Breast epithelium (tissue), 4 donors: ENCODE measurements around the gene ANKRD63. TPM values are rescaled to one million over a fixed set of nuclear protein-coding genes. Genes with fewer than 3 reads are reported as not detected.

Source experiments
- DNase-seq, 2 donors: peaks; one replicate each; pipeline ENCODE4 v3.0.0-alpha.2; 2019; ENCODE audit warnings: low spot score in 2 of 2
- H3K27ac ChIP-seq, 2 donors: fragments of 200-600 bp; sonication (generic) in 1 of 2; one replicate each; pipeline ENCODE4 v1.5.1; 2016 to 2019; ENCODE audit warnings: mild to moderate bottlenecking in 1 of 2
- H3K27me3 ChIP-seq, 2 donors: fragments of 200-600 bp; sonication (generic) in 1 of 2; one replicate each; pipeline versions ENCODE4 v1.5.1 to v1.6.0; 2017 to 2019; ENCODE audit warnings: control low read depth in 1 of 2, mild to moderate bottlenecking in 1 of 2
- H3K36me3 ChIP-seq: fragments of 200-600 bp; one replicate; pipeline ENCODE4 v1.5.1; 2019
- H3K4me1 ChIP-seq, 2 donors: fragments of 200-600 bp; sonication (generic); one replicate each; pipeline ENCODE4 v1.5.1; 2016 to 2019; ENCODE audit warnings: control low read depth in 1 of 2
- H3K4me3 ChIP-seq, 3 donors: fragments of 200-600 bp; sonication (generic); 1 replicate in 2 of 3; 2 replicates in 1 of 3; pipeline ENCODE4 v1.5.1; 2016 to 2019; ENCODE audit warnings: mild to moderate bottlenecking in 3 of 3, moderate library complexity in 2 of 3
- H3K9me3 ChIP-seq, 2 donors: fragments of 200-600 bp; sonication (generic) in 1 of 2; one replicate each; pipeline ENCODE4 v1.5.1; 2016 to 2019; ENCODE audit warnings: control low read depth in 1 of 2
- POLR2A ChIP-seq: fragments of 450-650 bp; IDR thresholded peaks from one replicate; pipeline ENCODE4 v1.6.1; 2016; ENCODE audit warnings: antibody characterized with exemption, mild to moderate bottlenecking, moderate library complexity
- POLR2AphosphoS5 ChIP-seq, 3 donors: sonication (generic); formaldehyde crosslinking; IDR thresholded peaks; one replicate each; pipeline ENCODE4 v1.6.1; 2017; ENCODE audit warnings: antibody characterized with exemption in 3 of 3
- intact Hi-C: fragments of 100-400 bp; cut with DNase I; formaldehyde crosslinking; loops from one replicate; pipeline ENCODE4 v1.15.1; 2023; ENCODE audit warnings: low total_unique reads
- total RNA-seq, 3 donors: library from RNA; depleted of rRNA; stranded (reverse); fragments of >200 nt; gene quantifications; one replicate each; pipeline ENCODE4 v1.1.0, GENCODE V29; 2016
- TF ChIP-seq, protein P1 (sequence below), 3 donors: fragments of 450-650 bp; IDR thresholded peaks; one replicate each; pipeline ENCODE4 v1.5.1; 2016 to 2017; ENCODE audit warnings: antibody characterized with exemption in 3 of 3, mild to moderate bottlenecking in 3 of 3, moderate library complexity in 3 of 3

The ANKRD63 gene
- total RNA-seq, 3 donors from 2014 or later = not detected

DNA sequence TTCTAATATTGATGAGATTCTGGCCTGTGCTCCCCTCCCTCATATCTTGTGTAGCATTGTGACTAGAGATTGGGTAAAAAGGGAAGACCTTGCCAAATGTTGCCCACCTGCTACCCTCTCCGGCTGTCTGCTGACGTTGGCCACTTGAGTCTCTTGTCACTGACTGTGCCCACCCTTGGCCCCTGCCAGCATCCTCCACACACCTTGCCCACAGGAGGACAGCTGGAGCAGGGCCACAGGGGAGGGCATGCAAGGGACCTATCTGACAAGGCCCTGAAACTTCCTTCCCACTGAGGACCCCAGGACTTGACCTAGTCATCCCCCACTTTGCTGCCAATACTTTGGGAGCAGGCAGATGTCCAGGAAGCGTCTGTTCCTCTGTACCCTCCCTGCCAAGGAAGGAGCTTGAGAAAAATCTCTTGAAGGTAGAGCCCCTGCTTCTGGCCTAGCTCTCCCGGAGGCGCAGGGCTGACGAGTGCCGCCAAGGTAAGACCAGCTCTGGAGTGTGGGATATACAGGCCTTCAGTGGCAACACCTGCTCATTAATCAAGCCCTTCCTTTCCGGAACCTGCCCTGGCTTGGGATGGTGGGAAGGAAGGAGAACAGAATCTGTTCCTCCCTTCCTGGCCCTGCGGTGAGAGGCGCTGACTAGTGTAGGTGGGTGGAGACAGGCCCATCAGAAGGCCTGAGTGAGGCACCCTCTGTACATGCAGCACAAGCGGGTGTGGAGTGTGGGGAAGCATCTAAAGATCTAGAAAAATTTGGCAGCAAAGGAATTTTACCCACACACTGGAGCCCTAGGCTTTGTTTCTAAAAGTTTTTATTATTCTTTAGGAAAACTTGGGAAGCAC, 48.9 kb downstream of the ANKRD63 start:
- no peak for DNase-seq
- intact Hi-C loops = no loop called here
- no peaks in the 10 kb centered on the region for H3K27me3 ChIP-seq
- no peaks in the 10 kb centered on the region for H3K9me3 ChIP-seq
- H3K36me3 ChIP-seq = no peaks in the 10 kb centered on the region
- TF ChIP-seq POLR2A (no peak), POLR2AphosphoS5 (IDR thresholded peaks at IDR 0.05) (no peak)
- TF ChIP-seq, protein P1, sequence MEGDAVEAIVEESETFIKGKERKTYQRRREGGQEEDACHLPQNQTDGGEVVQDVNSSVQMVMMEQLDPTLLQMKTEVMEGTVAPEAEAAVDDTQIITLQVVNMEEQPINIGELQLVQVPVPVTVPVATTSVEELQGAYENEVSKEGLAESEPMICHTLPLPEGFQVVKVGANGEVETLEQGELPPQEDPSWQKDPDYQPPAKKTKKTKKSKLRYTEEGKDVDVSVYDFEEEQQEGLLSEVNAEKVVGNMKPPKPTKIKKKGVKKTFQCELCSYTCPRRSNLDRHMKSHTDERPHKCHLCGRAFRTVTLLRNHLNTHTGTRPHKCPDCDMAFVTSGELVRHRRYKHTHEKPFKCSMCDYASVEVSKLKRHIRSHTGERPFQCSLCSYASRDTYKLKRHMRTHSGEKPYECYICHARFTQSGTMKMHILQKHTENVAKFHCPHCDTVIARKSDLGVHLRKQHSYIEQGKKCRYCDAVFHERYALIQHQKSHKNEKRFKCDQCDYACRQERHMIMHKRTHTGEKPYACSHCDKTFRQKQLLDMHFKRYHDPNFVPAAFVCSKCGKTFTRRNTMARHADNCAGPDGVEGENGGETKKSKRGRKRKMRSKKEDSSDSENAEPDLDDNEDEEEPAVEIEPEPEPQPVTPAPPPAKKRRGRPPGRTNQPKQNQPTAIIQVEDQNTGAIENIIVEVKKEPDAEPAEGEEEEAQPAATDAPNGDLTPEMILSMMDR (IDR thresholded peaks at IDR 0.05) = no peak
- no peaks in the 10 kb centered on the region for H3K4me1 ChIP-seq
- H3K27ac ChIP-seq = peak overlapping the region in 1 of 2 donors; percentile 43
- no peak overlapping the region for H3K4me3 ChIP-seq

DNA sequence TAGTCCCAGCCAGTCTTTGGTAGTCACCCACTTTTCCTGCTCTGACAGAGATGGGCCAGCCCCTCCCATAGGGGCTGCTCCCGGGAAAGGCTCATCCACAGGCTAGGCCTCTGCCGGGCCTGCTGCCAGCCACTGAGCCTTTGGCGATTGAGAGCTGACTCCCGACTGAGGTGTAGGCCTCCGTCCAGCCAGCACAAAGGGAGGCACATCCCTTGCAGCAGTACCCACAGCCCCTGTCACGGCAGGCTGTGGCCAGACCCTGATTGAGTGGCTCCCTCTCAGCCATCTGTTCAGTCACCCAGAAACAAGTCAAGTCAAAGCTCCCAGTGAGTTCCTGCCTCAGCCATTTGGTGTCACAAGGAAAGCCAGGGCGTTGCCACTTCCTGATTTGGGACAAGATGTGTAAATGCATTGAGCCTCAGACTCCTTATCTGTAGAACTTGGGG, 50.2 kb downstream of the ANKRD63 start:
- intact Hi-C loops = no loop called here
- TF ChIP-seq POLR2A = no peak
- TF ChIP-seq, protein P1 (IDR thresholded peaks at IDR 0.05) = no peak
- TF ChIP-seq POLR2AphosphoS5 (IDR thresholded peaks at IDR 0.05) = no peak
- Histone ChIP-seq H3K4me1 (no peaks in the 10 kb centered on the region), H3K27ac (no peak overlapping the region), H3K36me3 (no peaks in the 10 kb centered on the region), H3K27me3 (no peaks in the 10 kb centered on the region), H3K4me3 (no peak overlapping the region), H3K9me3 (no peaks in the 10 kb centered on the region)
- DNase-seq = no peak

Other genes starting within 250 kb of the ANKRD63 start
- 100 to 1,000 TPM; 279 to 310 (median 299) TPM for gene SRP14, start 243.9 kb downstream of the ANKRD63 start, total RNA-seq
- gene BMF, start 174.2 kb downstream of the ANKRD63 start, total RNA-seq = 10 to 100 TPM in 1 of 3 donors, 1 to 10 TPM in 2; 8.2 to 24.4 (median 9.3) TPM
- gene BUB1B, start 122.0 kb downstream of the ANKRD63 start, total RNA-seq = 1 to 10 TPM in 2 of 3 donors, under 1 TPM in 1; 0.33 to 1.9 (median 1.4) TPM
- gene PAK6, start 44.0 kb downstream of the ANKRD63 start, total RNA-seq = 10 to 100 TPM in 1 of 3 donors, 1 to 10 TPM in 1, under 1 TPM in 1; 0.80 to 11.0 (median 9.5) TPM
- 10 to 100 TPM in 2 of 3 donors, 1 to 10 TPM in 1; 4.3 to 17.9 (median 13.6) TPM for gene PLCB2, start 24.9 kb upstream of the ANKRD63 start, total RNA-seq
- 10 to 100 TPM in 2 of 3 donors, 1 to 10 TPM in 1; 5.1 to 17.3 (median 12.5) TPM for gene INAFM2, start 40.6 kb upstream of the ANKRD63 start, total RNA-seq
- gene CCDC9B, start 57.9 kb upstream of the ANKRD63 start, total RNA-seq = 10 to 100 TPM in 1 of 3 donors, 1 to 10 TPM in 2; 4.0 to 14.1 (median 9.4) TPM
- gene PHGR1, start 68.0 kb upstream of the ANKRD63 start, total RNA-seq = 1 to 10 TPM in 2 of 3 donors, not detected in 1; 7.0 to 8.5 TPM
- gene DISP2, start 75.2 kb upstream of the ANKRD63 start, total RNA-seq = under 1 TPM; under 0.01 to 0.88 (median under 0.01) TPM
- 10 to 100 TPM in 2 of 3 donors, 1 to 10 TPM in 1; 9.1 to 19.8 (median 12.1) TPM for gene KNSTRN, start 99.7 kb upstream of the ANKRD63 start, total RNA-seq
- 10 to 100 TPM; 43.8 to 72.7 (median 62.6) TPM for gene IVD, start 122.7 kb upstream of the ANKRD63 start, total RNA-seq
- 10 to 100 TPM in 2 of 3 donors, 1 to 10 TPM in 1; 9.9 to 14.6 (median 11.8) TPM for gene BAHD1, start 157.9 kb upstream of the ANKRD63 start, total RNA-seq
- 10 to 100 TPM in 1 of 3 donors, 1 to 10 TPM in 2; 8.8 to 10.8 (median 9.3) TPM for gene CHST14, start 187.9 kb upstream of the ANKRD63 start, total RNA-seq